Neuronal stem cell (in vitro differentiated cells): ENCODE data around the gene HTRA3.
A peak's percentile ranks its signal among the peaks of the same experiment; 100 is the strongest.

Experiments used
- DNase-seq: peaks from one replicate; pipeline ENCODE4 v3.0.0-alpha.2; 2013; ENCODE audit warnings: low spot score
- H2AFZ ChIP-seq: one replicate; pipeline ENCODE4 v1.6.1; 2013; ENCODE audit warnings: mild to moderate bottlenecking, low read length, inconsistent platforms
- H2AK5ac ChIP-seq: 2 replicates; pipeline ENCODE4 v1.6.1; 2013; ENCODE audit warnings: low read depth, mild to moderate bottlenecking, inconsistent platforms, low read length, moderate library complexity, mixed read lengths
- H2BK120ac ChIP-seq: 2 replicates; pipeline ENCODE4 v1.6.1; 2013; ENCODE audit warnings: low read depth, mild to moderate bottlenecking, inconsistent platforms, low read length, moderate library complexity, mixed read lengths
- H2BK12ac ChIP-seq: one replicate; pipeline ENCODE4 v1.6.1; 2013; ENCODE audit warnings: low read length, inconsistent platforms
- H2BK15ac ChIP-seq: 2 replicates; pipeline ENCODE4 v1.6.1; 2013; ENCODE audit warnings: mild to moderate bottlenecking, low read length, inconsistent platforms, mixed read lengths
- H2BK5ac ChIP-seq: one replicate; pipeline ENCODE4 v1.6.1; 2013; ENCODE audit warnings: inconsistent platforms, mild to moderate bottlenecking, low read length, moderate library complexity
- H3K14ac ChIP-seq: one replicate; pipeline ENCODE4 v1.6.1; 2013; ENCODE audit warnings: low read length, inconsistent platforms
- H3K18ac ChIP-seq: 2 replicates; pipeline ENCODE4 v1.6.1; 2013; ENCODE audit warnings: low read length, inconsistent platforms
- H3K23ac ChIP-seq: 2 replicates; pipeline ENCODE4 v1.6.1; 2013; ENCODE audit warnings: low read depth, mild to moderate bottlenecking, mixed read lengths, low read length, inconsistent platforms; ENCODE audit not compliant: poor library complexity
- H3K27ac ChIP-seq: replicated peaks from 3 replicates; pipeline ENCODE4 v1.5.1; 2013; ENCODE audit warnings: low read length, inconsistent platforms
- H3K27me3 ChIP-seq, 3 experiments: 2 replicates each; pipeline ENCODE4 v1.6.1; 2013; ENCODE audit warnings: low read length in 3 of 3, mild to moderate bottlenecking in 2 of 3, inconsistent platforms in 1 of 3, low read depth in 1 of 3, mixed read lengths in 1 of 3, moderate library complexity in 1 of 3; ENCODE audit not compliant: control insufficient read depth in 3 of 3, insufficient read depth in 3 of 3
- H3K36me3 ChIP-seq, 2 donors: replicated peaks in 1 of 2; 2 replicates each; pipeline ENCODE4 v1.6.1; 2013; ENCODE audit warnings: low read length in 2 of 2; ENCODE audit not compliant: control insufficient read depth in 2 of 2, insufficient read depth in 2 of 2
- H3K4ac ChIP-seq: 2 replicates; pipeline ENCODE4 v1.6.1; 2013; ENCODE audit warnings: inconsistent platforms, mild to moderate bottlenecking, low read length, moderate library complexity
- H3K4me1 ChIP-seq, 2 donors: 1 replicate in 1 of 2; 2 replicates in 1 of 2; pipeline ENCODE4 v1.6.1; 2013; ENCODE audit warnings: low read length in 2 of 2, low read depth in 1 of 2; ENCODE audit not compliant: control insufficient read depth in 2 of 2, insufficient read depth in 1 of 2
- H3K4me2 ChIP-seq: one replicate; pipeline ENCODE4 v1.6.1; 2013; ENCODE audit warnings: mild to moderate bottlenecking, low read length, inconsistent platforms; ENCODE audit not compliant: insufficient read depth, poor library complexity, severe bottlenecking
- H3K4me3 ChIP-seq, 2 donors: 2 replicates each; pipeline ENCODE4 v1.5.1; 2013; ENCODE audit warnings: low read length in 2 of 2, mild to moderate bottlenecking in 2 of 2, inconsistent platforms in 1 of 2, moderate library complexity in 1 of 2
- H3K79me1 ChIP-seq: one replicate; pipeline ENCODE4 v1.6.1; 2013; ENCODE audit warnings: low read depth, mild to moderate bottlenecking, inconsistent platforms, low read length, moderate library complexity
- H3K9ac ChIP-seq: one replicate; pipeline ENCODE4 v1.6.1; 2013; ENCODE audit warnings: mild to moderate bottlenecking, low read depth, low read length, inconsistent platforms; ENCODE audit not compliant: poor library complexity
- H3K9me3 ChIP-seq, 2 donors: replicated peaks in 1 of 2; 2 replicates each; pipeline versions ENCODE3 to v1.6.1; 2013; ENCODE audit warnings: low read length in 2 of 2, mild to moderate bottlenecking in 2 of 2, inconsistent platforms in 1 of 2, low read depth in 1 of 2, mixed read lengths in 1 of 2, moderate library complexity in 1 of 2; ENCODE audit not compliant: control insufficient read depth in 2 of 2, insufficient read depth in 1 of 2
- H4K8ac ChIP-seq: one replicate; pipeline ENCODE4 v1.6.1; 2013; ENCODE audit warnings: low read depth, mild to moderate bottlenecking, inconsistent platforms, low read length, moderate library complexity
- H4K91ac ChIP-seq: one replicate; pipeline ENCODE4 v1.6.1; 2013; ENCODE audit warnings: low read length, low read depth, mild to moderate bottlenecking, inconsistent platforms; ENCODE audit not compliant: poor library complexity
- WGBS, 2 donors: extraction: QIAGEN DNeasy Blood & Tissue Kit; methylation state at CpG; one replicate each; pipeline ENCODE4 v1.1.7; 2013; ENCODE audit warnings: missing lambda C conversion rate in 2 of 2, mixed read lengths in 1 of 2; ENCODE audit not compliant: insufficient read length in 2 of 2, insufficient replicate concordance in 1 of 2; ENCODE audit errors: extremely low coverage in 2 of 2; 5-methylcytosine and 5-hydroxymethylcytosine counted together

The HTRA3 gene

GRCh38 chr4:8283631-8284121, 14.1 kb downstream of the HTRA3 start:
- no peak overlapping the region for H2BK120ac ChIP-seq
- H2BK5ac ChIP-seq: no peak overlapping the region
- H3K4me3 ChIP-seq: no peak overlapping the region
- no peak overlapping the region for H2BK12ac ChIP-seq
- DNase-seq: no peak
- peaks cover 2 to 3% of the 10 kb centered on the region in 2 donors for H3K4me1 ChIP-seq
- peaks cover 0 to 37% (median 0%) of the 10 kb centered on the region in 3 experiments for H3K27me3 ChIP-seq
- H3K23ac ChIP-seq: peak overlapping the region; percentile 89
- peaks cover 0 to 2% of the 10 kb centered on the region in 2 donors for H3K9me3 ChIP-seq
- peak overlapping the region; percentile 4 for H2AK5ac ChIP-seq
- H3K27ac ChIP-seq: no peak overlapping the region
- H3K4ac ChIP-seq: peak overlapping the region; percentile 66
- H3K4me2 ChIP-seq: no peak overlapping the region
- no peaks in the 10 kb centered on the region for H3K36me3 ChIP-seq
- H4K91ac ChIP-seq: no peak overlapping the region
- H3K18ac ChIP-seq: peak overlapping the region; percentile 57
- no CpG with 5 or more reads among the region's 20 CpGs for WGBS, 2 donors
- no peak overlapping the region for H2AFZ ChIP-seq
- H3K14ac ChIP-seq: no peak overlapping the region
- H4K8ac ChIP-seq: no peak overlapping the region
- H3K79me1 ChIP-seq: no peaks in the 10 kb centered on the region
- no peak overlapping the region for H3K9ac ChIP-seq
- H2BK15ac ChIP-seq: no peak overlapping the region

- Histone ChIP-seq H3K14ac (no peak overlapping the region), H4K8ac (no peak overlapping the region), H3K36me3 (no peaks in the 10 kb centered on the region), H3K9me3 (peaks cover 0 to 2% of the 10 kb centered on the region in 2 donors), H4K91ac (no peak overlapping the region), H3K4me3 (no peak overlapping the region), H3K4ac (peak overlapping the region; percentile 66), H2BK12ac (peak overlapping the region; percentile 41), H3K79me1 (no peaks in the 10 kb centered on the region), H2BK15ac (no peak overlapping the region), H3K18ac (peak overlapping the region; percentile 57), H2AK5ac (peak overlapping the region; percentile 37), H3K4me2 (no peak overlapping the region), H2BK120ac (no peak overlapping the region), H3K4me1 (peaks cover 2 to 3% of the 10 kb centered on the region in 2 donors), H3K9ac (no peak overlapping the region), H3K27ac (no peak overlapping the region), H2AFZ (no peak overlapping the region), H3K27me3 (peaks cover 0 to 37% (median 0%) of the 10 kb centered on the region in 3 experiments), H3K23ac (no peak overlapping the region), H2BK5ac (no peak overlapping the region)
- no peak for DNase-seq
- no CpG with 5 or more reads among the region's 11 CpGs for WGBS, 2 donors
Observed at GRCh38 chr4:8284391-8284790, 14.8 kb downstream of the HTRA3 start.

- Histone ChIP-seq H4K8ac (no peak overlapping the region), H3K14ac (no peak overlapping the region), H2AFZ (no peak overlapping the region), H3K9me3 (peaks cover 0 to 2% of the 10 kb centered on the region in 2 donors), H3K4me3 (no peak overlapping the region), H4K91ac (no peak overlapping the region), H3K4me1 (peaks cover 0 to under 1% of the 10 kb centered on the region in 2 donors), H2BK15ac (no peak overlapping the region), H3K4me2 (no peak overlapping the region), H3K4ac (no peak overlapping the region), H2BK12ac (no peak overlapping the region), H2BK120ac (no peak overlapping the region), H3K27ac (no peak overlapping the region), H3K27me3 (peaks cover 0 to 32% (median 0%) of the 10 kb centered on the region in 3 experiments), H3K18ac (peak overlapping the region; percentile 67), H3K23ac (no peak overlapping the region), H3K36me3 (no peaks in the 10 kb centered on the region), H2BK5ac (no peak overlapping the region), H3K9ac (no peak overlapping the region), H3K79me1 (peaks cover 1% of the 10 kb centered on the region), H2AK5ac (peak overlapping the region; percentile 68)
- WGBS, 2 donors: no CpG with 5 or more reads among the region's 16 CpGs
- DNase-seq: no peak
Observed at GRCh38 chr4:8285143-8285975, 15.8 kb downstream of the HTRA3 start.

DNA sequence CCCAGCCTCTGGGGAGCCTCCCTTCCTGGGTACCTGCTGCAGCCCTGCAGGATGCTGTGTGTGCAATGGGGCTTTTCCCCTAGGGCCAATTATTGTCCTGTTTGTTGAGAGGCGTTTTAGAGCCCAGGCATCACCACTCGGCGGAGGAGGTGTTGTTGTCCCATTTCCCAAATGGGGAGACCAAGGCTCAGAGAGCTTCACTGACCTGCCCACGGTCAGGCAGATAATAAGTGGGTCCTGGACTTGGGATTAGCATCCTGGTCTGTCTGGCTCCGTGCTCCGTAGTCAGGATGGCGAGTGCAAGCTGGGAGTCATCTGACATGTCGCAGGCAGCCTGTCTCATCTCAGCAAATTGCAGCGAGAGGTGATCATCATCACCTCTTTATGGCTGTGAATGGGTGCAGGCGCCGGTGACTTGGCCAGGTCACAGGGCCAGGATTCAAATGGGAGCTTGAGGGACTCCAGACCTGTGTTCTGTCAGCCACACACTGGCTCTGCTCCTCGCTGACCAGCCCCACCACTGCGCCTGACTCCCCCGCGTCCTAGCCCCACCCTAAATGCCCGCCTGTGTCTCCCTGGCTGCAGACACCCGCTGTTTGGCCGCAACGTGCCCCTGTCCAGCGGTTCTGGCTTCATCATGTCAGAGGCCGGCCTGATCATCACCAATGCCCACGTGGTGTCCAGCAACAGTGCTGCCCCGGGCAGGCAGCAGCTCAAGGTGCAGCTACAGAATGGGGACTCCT, 16.6 kb downstream of the HTRA3 start:
- Histone ChIP-seq H3K4me2 (no peak overlapping the region), H3K9ac (peak overlapping the region; percentile 12), H3K23ac (peak overlapping the region; percentile 49), H3K4me1 (no peaks in the 10 kb centered on the region), H2BK12ac (peak overlapping the region; percentile 53), H3K4ac (peak overlapping the region; percentile 43), H4K91ac (no peak overlapping the region), H2BK120ac (no peak overlapping the region), H3K36me3 (no peaks in the 10 kb centered on the region), H3K18ac (peak overlapping the region; percentile 76), H4K8ac (no peak overlapping the region), H2AK5ac (peak overlapping the region; percentile 73), H3K27ac (no peak overlapping the region), H3K4me3 (no peak overlapping the region), H3K14ac (no peak overlapping the region), H2AFZ (no peak overlapping the region), H2BK15ac (peak overlapping the region; percentile 3), H2BK5ac (no peak overlapping the region), H3K27me3 (peaks cover 0 to 32% (median 2%) of the 10 kb centered on the region in 3 experiments), H3K79me1 (peaks cover 1% of the 10 kb centered on the region), H3K9me3 (peaks cover 0 to 2% of the 10 kb centered on the region in 2 donors)
- WGBS, 2 donors: no CpG with 5 or more reads among the region's 23 CpGs
- DNase-seq: no peak
